ENCODE results near the gene FOXR1.

The FOXR1 gene

GRCh38 chr11:118927554-118928100, 43.9 kb upstream of the FOXR1 start:
- peak overlapping the region; percentile 96 to 100 for H3K27ac ChIP-seq
- TF ChIP-seq CTCF (IDR thresholded peaks at IDR 0.05): no peak
- H3K4me3 ChIP-seq: peak overlapping the region; percentile 83
- DNase-seq (ENCODE audit: low spot score): no peak

GRCh38 chr11:118928101-118928869, 43.3 kb upstream of the FOXR1 start:
- peak overlapping the region; percentile 83 for H3K4me3 ChIP-seq
- TF ChIP-seq CTCF (IDR thresholded peaks at IDR 0.05): peak; percentile 89
- peak; percentile 97 for DNase-seq (ENCODE audit: low spot score)
- H3K27ac ChIP-seq: peak overlapping the region; percentile 96 to 100

GRCh38 chr11:118928870-118929500, 42.6 kb upstream of the FOXR1 start:
- peak overlapping the region; percentile 96 to 100 for H3K27ac ChIP-seq
- peak overlapping the region; percentile 83 for H3K4me3 ChIP-seq
- TF ChIP-seq CTCF (IDR thresholded peaks at IDR 0.05): no peak
- DNase-seq (ENCODE audit: low spot score): peak; percentile 90

GRCh38 chr11:118929501-118930093, 42.0 kb upstream of the FOXR1 start:
- peak; percentile 93 for DNase-seq (ENCODE audit: low spot score)
- Histone ChIP-seq H3K27ac (peak overlapping the region; percentile 96 to 100), H3K4me3 (peak overlapping the region; percentile 83)
- no peak for TF ChIP-seq CTCF (IDR thresholded peaks at IDR 0.05)

GRCh38 chr11:118930094-118930712, 41.4 kb upstream of the FOXR1 start:
- TF ChIP-seq CTCF (IDR thresholded peaks at IDR 0.05): peak; percentile 91
- H3K27ac ChIP-seq: peak overlapping the region; percentile 96 to 100
- H3K4me3 ChIP-seq: peak overlapping the region; percentile 83
- peak; percentile 88 for DNase-seq (ENCODE audit: low spot score)

GRCh38 chr11:118931571-118931970, 40.0 kb upstream of the FOXR1 start:
- no peak for TF ChIP-seq CTCF (IDR thresholded peaks at IDR 0.05)
- no peak overlapping the region for H3K4me3 ChIP-seq
- DNase-seq (ENCODE audit: low spot score): no peak

More at GRCh38 chr11:118931571-118931970, 40.0 kb upstream of the FOXR1 start:
- no peak overlapping the region for H3K27ac ChIP-seq
